Prostate gland (tissue), 2 donors: ENCODE results near the gene PIKFYVE.

Source experiments
- CTCF ChIP-seq, 4 experiments: fragments of 200-600 bp in 2 of 4; fragments of 450-650 bp in 2 of 4; sonication (generic) in 2 of 4; IDR thresholded peaks; 1 replicate in 3 of 4; 2 replicates in 1 of 4; pipeline ENCODE4 v1.5.1; 2016 to 2019; ENCODE audit warnings: antibody characterized with exemption in 4 of 4, mild to moderate bottlenecking in 2 of 4, moderate library complexity in 2 of 4
- POLR2A ChIP-seq: fragments of 450-650 bp; IDR thresholded peaks from one replicate; pipeline ENCODE4 v1.6.1; 2016; ENCODE audit warnings: antibody characterized with exemption, mild to moderate bottlenecking
- POLR2AphosphoS5 ChIP-seq: sonication (generic); formaldehyde crosslinking; IDR thresholded peaks from one replicate; pipeline ENCODE4 v1.6.1; 2017; ENCODE audit warnings: antibody characterized with exemption

GRCh38 chr2:208294482-208295024 is 28.5 kb downstream of the PIKFYVE start:
- TF ChIP-seq POLR2AphosphoS5 = no peak
- no peak for TF ChIP-seq CTCF (IDR thresholded peaks at IDR 0.05)
- TF ChIP-seq POLR2A = no peak
